Measurements from ENCODE around the gene HTT. TPM values are rescaled to one million over a fixed set of nuclear protein-coding genes. Genes with fewer than 3 reads are reported as not detected.

Gene HTT
- total RNA-seq, 1 experiment from 2014 or later = 18.4 TPM

DNA sequence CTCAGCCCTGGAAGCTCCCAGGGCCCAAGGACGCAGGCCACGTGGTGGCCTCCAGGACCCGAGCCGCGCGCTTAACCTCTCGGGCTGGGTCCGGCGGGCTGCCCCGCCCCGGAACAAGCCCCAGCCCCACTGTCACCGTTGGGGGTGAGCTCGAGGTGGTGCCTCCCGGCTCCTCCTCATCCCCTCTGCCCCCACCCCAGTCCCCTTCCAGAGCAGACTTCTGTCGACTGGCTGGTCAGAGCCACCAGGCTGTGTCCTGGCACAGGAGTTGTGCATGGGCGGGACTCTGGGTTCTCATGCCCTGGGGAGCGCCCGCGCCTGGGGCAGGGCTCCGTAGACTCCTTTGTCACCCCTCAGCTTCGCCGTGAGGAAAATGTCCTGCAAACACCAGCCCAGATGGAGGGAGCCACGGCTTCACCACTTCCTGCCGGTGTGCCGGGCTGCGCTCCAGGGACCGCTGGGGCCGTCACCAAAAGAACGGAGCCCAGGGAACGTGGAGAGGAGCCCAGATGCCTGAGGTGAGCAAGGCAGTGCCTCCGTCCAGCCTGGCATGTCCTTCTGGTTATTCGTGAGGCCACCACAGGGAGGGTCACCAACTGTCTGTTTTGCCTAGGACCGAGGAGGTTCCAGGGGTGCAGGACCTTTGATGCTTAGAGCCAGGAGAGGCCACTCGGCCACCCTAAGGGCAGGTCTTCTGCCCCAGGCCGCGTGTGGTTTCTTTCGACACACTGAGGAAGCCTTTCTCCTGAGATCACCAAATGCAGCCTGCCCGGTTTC, 211.3 kb downstream of the HTT start:
- Histone ChIP-seq H3K9me2 (replicated peaks; ENCODE audit: low read length) (no peaks in the 10 kb centered on the region), H3F3A (ENCODE audit: low read length, unreplicated experiment) (no peaks in the 10 kb centered on the region), H3K4me2 (ENCODE audit: low read length) (peak overlapping the region; percentile 61), H3K27ac (ENCODE audit: low read length) (no peak overlapping the region), H3K4me3 (ENCODE audit: low read length) (peak overlapping the region; percentile 25; the same call in 1 of the 2 replicates), H2AFZ (ENCODE audit: low read length) (peak overlapping the region; percentile 72), H3K9ac (ENCODE audit: low read length) (no peak overlapping the region), H3K9me3 (ENCODE audit: low read length) (no peaks in the 10 kb centered on the region), H3K79me2 (ENCODE audit: low read length) (no peaks in the 10 kb centered on the region), H4K20me1 (ENCODE audit: low read length) (no peaks in the 10 kb centered on the region), H3K36me3 (ENCODE audit: low read depth, low read length) (no peaks in the 10 kb centered on the region), H3K4me1 (ENCODE audit: insufficient read depth, low read length) (peaks cover 8% of the 10 kb centered on the region; the same call in 1 of the 2 replicates), H3K27me3 (ENCODE audit: low read length) (no peaks in the 10 kb centered on the region)
- intact Hi-C loops (cut with micrococcal nuclease) = no loop called here
- BruUV-seq (replicated peaks) = no TSS peak
- ChIA-PET POLR2A (ENCODE audit: unreplicated experiment) (no interaction called here), CTCF (no interaction called here)
- DNase-seq (peak; percentile 46), ATAC-seq (peak; percentile 75)
- TF ChIP-seq, protein P1, sequence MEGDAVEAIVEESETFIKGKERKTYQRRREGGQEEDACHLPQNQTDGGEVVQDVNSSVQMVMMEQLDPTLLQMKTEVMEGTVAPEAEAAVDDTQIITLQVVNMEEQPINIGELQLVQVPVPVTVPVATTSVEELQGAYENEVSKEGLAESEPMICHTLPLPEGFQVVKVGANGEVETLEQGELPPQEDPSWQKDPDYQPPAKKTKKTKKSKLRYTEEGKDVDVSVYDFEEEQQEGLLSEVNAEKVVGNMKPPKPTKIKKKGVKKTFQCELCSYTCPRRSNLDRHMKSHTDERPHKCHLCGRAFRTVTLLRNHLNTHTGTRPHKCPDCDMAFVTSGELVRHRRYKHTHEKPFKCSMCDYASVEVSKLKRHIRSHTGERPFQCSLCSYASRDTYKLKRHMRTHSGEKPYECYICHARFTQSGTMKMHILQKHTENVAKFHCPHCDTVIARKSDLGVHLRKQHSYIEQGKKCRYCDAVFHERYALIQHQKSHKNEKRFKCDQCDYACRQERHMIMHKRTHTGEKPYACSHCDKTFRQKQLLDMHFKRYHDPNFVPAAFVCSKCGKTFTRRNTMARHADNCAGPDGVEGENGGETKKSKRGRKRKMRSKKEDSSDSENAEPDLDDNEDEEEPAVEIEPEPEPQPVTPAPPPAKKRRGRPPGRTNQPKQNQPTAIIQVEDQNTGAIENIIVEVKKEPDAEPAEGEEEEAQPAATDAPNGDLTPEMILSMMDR (conservative IDR thresholded peaks at IDR 0.05; ENCODE audit: low read depth, low read length) = no peak
- TF ChIP-seq EZH2phosphoT487 (IDR thresholded peaks at IDR 0.05; ENCODE audit: borderline replicate concordance, low read length) (no peak), EZH2 (IDR thresholded peaks at IDR 0.05; ENCODE audit: low read length, unreplicated experiment) (no peak)

DNA sequence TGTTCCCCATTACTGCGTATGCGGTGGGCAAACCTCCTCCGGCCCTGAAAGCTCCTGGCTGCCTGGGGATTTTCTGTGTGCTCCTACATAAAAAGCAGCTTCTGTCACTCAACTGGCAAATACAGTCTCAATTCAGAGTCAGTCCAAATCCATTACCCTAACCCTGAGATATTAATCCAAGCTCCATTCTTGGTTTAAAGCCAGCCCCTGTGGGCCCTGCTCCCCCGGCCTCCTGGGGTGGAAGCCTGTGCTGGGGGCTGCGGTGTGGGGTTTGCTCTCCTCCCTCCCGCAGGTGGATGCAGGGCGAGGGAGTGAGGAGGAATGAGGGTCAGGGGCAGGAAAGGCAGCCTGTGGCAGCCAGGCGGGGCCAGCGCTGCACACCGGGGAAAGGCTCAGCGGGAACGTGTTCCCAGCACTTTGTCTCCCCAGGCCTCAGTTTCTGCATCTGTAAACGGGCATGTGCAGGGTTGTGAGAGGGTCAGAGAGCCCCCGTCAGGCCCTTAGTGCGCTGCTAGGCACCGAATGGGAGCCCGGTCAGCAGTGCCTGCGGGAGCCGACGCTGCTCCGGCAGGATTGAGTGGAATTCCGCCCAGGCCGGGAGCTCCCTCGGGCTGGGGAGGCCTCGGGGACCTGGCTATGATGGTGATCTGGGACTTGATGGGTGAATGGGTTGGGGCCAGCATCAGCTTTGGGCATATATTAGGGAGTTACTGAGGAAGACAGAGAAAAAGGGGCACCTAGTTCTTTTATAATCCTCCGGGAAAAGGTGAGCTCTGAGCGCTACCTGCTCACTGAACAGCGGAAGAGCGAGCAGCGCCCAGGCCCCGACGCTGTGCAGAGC, 212.1 kb downstream of the HTT start:
- H2AFZ ChIP-seq (ENCODE audit: low read length) = peak overlapping the region; percentile 72
- no peak for ATAC-seq
- H3K4me1 ChIP-seq (ENCODE audit: insufficient read depth, low read length) = peaks cover 8% of the 10 kb centered on the region; the same call in 1 of the 2 replicates
- H3K9me2 ChIP-seq (replicated peaks; ENCODE audit: low read length) = no peaks in the 10 kb centered on the region
- no peaks in the 10 kb centered on the region for H3F3A ChIP-seq (ENCODE audit: low read length, unreplicated experiment)
- TF ChIP-seq EZH2 (IDR thresholded peaks at IDR 0.05; ENCODE audit: low read length, unreplicated experiment) (no peak), EZH2phosphoT487 (IDR thresholded peaks at IDR 0.05; ENCODE audit: borderline replicate concordance, low read length) (no peak)
- TF ChIP-seq, protein P1 (conservative IDR thresholded peaks at IDR 0.05; ENCODE audit: low read depth, low read length) = no peak
- H3K27me3 ChIP-seq (ENCODE audit: low read length) = no peaks in the 10 kb centered on the region
- H3K4me2 ChIP-seq (ENCODE audit: low read length) = peak overlapping the region; percentile 61
- H3K27ac ChIP-seq (ENCODE audit: low read length) = no peak overlapping the region
- BruUV-seq (replicated peaks) = no TSS peak
- ChIA-PET CTCF (no interaction called here), POLR2A (ENCODE audit: unreplicated experiment) (no interaction called here)
- H4K20me1 ChIP-seq (ENCODE audit: low read length) = no peaks in the 10 kb centered on the region
- intact Hi-C loops (cut with micrococcal nuclease) = no loop called here
- DNase-seq = no peak
- no peaks in the 10 kb centered on the region for H3K79me2 ChIP-seq (ENCODE audit: low read length)
- peak overlapping the region; percentile 25; the same call in 1 of the 2 replicates for H3K4me3 ChIP-seq (ENCODE audit: low read length)
- no peak overlapping the region for H3K9ac ChIP-seq (ENCODE audit: low read length)
- no peaks in the 10 kb centered on the region for H3K9me3 ChIP-seq (ENCODE audit: low read length)
- H3K36me3 ChIP-seq (ENCODE audit: low read depth, low read length) = no peaks in the 10 kb centered on the region
